ENCODE data around the gene KIFBP. TPM values are rescaled to one million over a fixed set of nuclear protein-coding genes. Genes with fewer than 3 reads are reported as not detected.

KIFBP gene
- total and polyA plus RNA-seq, 2 of the 13 experiments (the other 11 are each of a cell fraction or from before 2014, with no cell fraction given), result 13.0 to 21.9 TPM

- TF ChIP-seq ZNF414 (CRISPR knock-in tag; IDR thresholded peaks at IDR 0.05) (no peak), YY1 (IDR thresholded peaks at IDR 0.05; ENCODE audit: insufficient read depth, insufficient replicate concordance, low read depth, low read length) (peak; percentile 75), ZHX2 (IDR thresholded peaks at IDR 0.05; ENCODE audit: low read depth) (peak; percentile 67; the same call in 1 of the 2 replicates), ZHX2 (CRISPR knock-in tag; IDR thresholded peaks at IDR 0.05; ENCODE audit: borderline replicate concordance) (no peak), U2AF1 (optimal IDR thresholded peaks at IDR 0.05; ENCODE audit: low read depth, low read length) (peak; percentile 88), HBP1 (CRISPR knock-in tag; IDR thresholded peaks at IDR 0.05; ENCODE audit: low read depth) (peak; percentile 97), ZNF335 (CRISPR knock-in tag; IDR thresholded peaks at IDR 0.05) (no peak), ZNF558 (CRISPR knock-in tag; IDR thresholded peaks at IDR 0.05; ENCODE audit: borderline replicate concordance) (no peak; the same call in 1 of the 2 replicates), TRIM24 (CRISPR knock-in tag; IDR thresholded peaks at IDR 0.05) (no peak), TCF12 (IDR thresholded peaks at IDR 0.05) (no peak), TCF12 (CRISPR knock-in tag; IDR thresholded peaks at IDR 0.05) (peak; percentile 47; the same call in 1 of the 2 replicates), MTA1 (CRISPR knock-in tag; IDR thresholded peaks at IDR 0.05; ENCODE audit: borderline replicate concordance) (0 out of 2 replicates have a peak, but pooled peaks have one; percentile 27), ZNF484 (CRISPR knock-in tag; IDR thresholded peaks at IDR 0.05; ENCODE audit: borderline replicate concordance, low read depth) (no peak), ZFY (CRISPR knock-in tag; IDR thresholded peaks at IDR 0.05) (peak; percentile 89), JUNB (CRISPR knock-in tag; IDR thresholded peaks at IDR 0.05; ENCODE audit: borderline replicate concordance) (no peak), ZNF547 (CRISPR knock-in tag; IDR thresholded peaks at IDR 0.05) (peak; percentile 33; the same call in 1 of the 2 replicates), ZSCAN12 (CRISPR knock-in tag; IDR thresholded peaks at IDR 0.05) (peak; percentile 79; the same call in 1 of the 2 replicates), ETV5 (CRISPR knock-in tag; IDR thresholded peaks at IDR 0.05; ENCODE audit: borderline replicate concordance) (peak; percentile 67; the same call in 1 of the 2 replicates)
- TF ChIP-seq, protein P1, sequence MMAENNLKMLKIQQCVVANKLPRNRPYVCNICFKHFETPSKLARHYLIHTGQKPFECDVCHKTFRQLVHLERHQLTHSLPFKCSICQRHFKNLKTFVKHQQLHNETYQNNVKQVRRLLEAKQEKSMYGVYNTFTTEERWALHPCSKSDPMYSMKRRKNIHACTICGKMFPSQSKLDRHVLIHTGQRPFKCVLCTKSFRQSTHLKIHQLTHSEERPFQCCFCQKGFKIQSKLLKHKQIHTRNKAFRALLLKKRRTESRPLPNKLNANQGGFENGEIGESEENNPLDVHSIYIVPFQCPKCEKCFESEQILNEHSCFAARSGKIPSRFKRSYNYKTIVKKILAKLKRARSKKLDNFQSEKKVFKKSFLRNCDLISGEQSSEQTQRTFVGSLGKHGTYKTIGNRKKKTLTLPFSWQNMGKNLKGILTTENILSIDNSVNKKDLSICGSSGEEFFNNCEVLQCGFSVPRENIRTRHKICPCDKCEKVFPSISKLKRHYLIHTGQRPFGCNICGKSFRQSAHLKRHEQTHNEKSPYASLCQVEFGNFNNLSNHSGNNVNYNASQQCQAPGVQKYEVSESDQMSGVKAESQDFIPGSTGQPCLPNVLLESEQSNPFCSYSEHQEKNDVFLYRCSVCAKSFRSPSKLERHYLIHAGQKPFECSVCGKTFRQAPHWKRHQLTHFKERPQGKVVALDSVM (CRISPR knock-in tag; IDR thresholded peaks at IDR 0.05), result peak; percentile 37; the same call in 1 of the 2 replicates
These were observed 32.6 kb upstream of the KIFBP start, which contains the start of gene DDX21 (continued) for GRCh38 chr10:68955832-68956532.
